COLO668 (cell line): ENCODE results near the gene ROM1.
"Not testable (repeated sequence)": the region's sequence is repeated elsewhere in the genome, so short reads cannot be mapped to it uniquely, and the experiment has no call there.

Source experiments
- DNase-seq: peaks from one replicate; lab custom pipeline; 2025; ENCODE audit not compliant: unreplicated experiment; lab: John Stamatoyannopoulos, UW

The ROM1 gene

GRCh38 chr11:62585356-62585755, 27.7 kb upstream of the ROM1 start:
- not testable (repeated sequence) for DNase-seq

DNA sequence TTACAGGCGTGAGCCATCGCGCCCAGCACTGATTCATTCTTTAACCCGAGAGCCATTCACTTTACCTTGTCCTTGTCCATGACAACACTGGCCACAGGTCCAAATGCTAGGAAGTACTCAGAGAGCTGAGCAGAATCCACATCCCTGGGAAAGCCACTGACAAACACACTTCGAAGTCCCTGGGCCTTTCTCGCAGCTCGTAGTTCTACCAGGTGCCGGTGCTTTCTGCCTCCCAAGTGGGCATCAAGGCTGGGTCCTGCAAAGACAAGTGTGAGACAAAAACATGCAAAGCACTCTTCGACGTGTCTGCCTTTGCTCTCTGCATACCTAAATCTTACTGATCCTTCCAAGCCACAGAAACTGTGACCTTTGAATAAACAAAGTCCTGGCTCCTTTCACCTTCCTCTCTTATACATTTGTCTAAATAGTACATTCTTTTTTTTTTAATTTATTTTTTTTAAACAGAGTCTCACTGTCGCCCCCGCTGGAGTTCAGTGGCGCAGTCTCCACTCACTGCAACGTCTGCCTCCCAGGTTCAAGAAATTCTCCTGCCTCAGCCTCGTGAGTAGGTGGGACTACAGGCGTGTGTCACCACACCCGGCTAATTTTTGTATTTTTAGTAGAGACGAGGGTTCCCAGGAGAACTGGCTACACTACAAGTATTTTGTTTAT, 24.0 kb upstream of the ROM1 start:
- no peak for DNase-seq

DNA sequence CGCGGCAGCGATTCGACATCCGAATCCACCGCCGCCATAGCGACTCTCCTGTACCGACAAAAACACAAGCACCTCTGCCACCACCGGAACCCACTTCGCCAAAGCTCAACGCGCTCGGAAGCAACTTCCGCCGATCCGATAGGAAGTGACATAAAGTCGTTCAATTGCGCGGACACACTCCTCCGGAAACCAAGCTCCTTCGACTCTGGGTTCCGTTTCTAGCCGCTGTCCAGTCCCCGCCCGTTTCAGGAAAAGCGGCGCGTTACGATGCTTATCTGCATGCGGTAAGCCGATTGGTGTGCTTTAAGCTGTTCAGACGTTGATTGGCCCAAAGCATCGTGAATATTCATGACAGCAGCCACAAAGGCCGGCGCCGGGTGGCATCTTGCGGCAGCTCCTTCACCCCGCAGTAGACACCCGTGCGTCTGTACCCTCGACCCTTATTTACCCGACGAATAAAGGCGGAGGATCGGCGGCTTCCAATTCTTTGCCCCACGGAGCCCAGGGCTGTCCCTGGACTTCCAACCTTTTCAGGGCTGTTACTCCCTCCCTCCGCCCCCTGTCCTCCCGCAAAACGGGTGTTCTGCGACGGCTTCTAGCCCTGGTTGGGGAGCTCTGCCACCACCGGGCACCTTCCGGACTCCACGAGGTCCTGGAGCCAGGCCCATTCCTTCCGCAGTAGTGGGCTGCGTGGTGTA, 21.5 kb upstream of the ROM1 start, which contains the start of gene TUT1:
Gene TUT1, minus strand, starts transcription at position 76 of the 698 bp plus-strand sequence. Its CDS starts 38 bp downstream, at position 38.
- DNase-seq = peak; percentile 97

GRCh38 chr11:62592146-62592815, 20.8 kb upstream of the ROM1 start:
- DNase-seq = no peak

DNA sequence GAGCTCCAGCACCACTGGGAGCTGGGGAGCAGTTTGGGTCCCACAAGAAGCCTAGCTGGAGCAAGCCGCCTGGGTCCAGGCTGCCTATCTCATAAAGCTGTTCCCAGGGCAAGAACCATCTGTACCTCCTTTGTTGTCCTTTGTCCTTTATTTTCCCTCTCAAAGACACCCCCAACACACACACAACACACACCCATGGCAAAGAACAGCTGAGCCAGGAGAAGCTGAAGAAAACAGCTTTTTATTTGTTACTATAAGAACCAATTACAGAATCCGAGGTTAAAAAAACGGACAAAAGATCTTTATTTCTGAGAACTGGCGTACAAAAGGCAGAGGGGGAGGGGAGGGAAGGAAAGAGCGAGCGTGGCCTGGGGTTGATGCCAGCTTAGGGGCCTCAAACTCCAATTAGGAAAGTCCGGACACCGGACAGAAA, 20.1 kb upstream of the ROM1 start:
- DNase-seq = no peak

- peak; percentile 76 for DNase-seq
Observed at GRCh38 chr11:62593434-62594044, 19.5 kb upstream of the ROM1 start.

- DNase-seq = no peak
Observed at GRCh38 chr11:62595124-62595523, 17.9 kb upstream of the ROM1 start.

GRCh38 chr11:62599069-62599696, 13.9 kb upstream of the ROM1 start:
- peak; percentile 84 for DNase-seq

DNA sequence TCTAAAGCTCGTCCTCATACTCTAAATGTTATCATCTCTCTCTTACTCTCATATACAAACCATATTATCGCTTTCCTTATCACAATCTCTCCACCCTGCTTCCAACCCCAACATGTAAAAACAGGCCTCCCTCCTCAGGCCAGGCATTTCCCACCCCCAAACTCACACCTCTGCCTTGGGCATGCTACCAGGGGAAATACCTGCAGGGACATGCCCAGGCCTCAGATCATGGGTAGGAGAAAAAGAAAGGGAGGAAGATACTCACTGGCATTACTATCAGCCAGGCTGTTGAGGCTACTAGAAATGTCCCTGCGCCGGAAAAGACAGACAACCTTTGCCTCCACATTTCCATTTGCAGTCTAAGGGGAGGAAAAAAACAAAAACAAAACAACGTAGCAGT, 13.2 kb upstream of the ROM1 start:
- no peak for DNase-seq

GRCh38 chr11:62600367-62601121, 12.5 kb upstream of the ROM1 start:
- DNase-seq = no peak

GRCh38 chr11:62601122-62601371, 12.0 kb upstream of the ROM1 start:
- DNase-seq = peak; percentile 58

GRCh38 chr11:62601372-62602140, 11.5 kb upstream of the ROM1 start, which contains the start of gene MTA2:
Gene MTA2 (minus strand): TSS chr11:62601865. CDS start chr11:62601450, 415 bp downstream.
- DNase-seq = peak; percentile 97

DNA sequence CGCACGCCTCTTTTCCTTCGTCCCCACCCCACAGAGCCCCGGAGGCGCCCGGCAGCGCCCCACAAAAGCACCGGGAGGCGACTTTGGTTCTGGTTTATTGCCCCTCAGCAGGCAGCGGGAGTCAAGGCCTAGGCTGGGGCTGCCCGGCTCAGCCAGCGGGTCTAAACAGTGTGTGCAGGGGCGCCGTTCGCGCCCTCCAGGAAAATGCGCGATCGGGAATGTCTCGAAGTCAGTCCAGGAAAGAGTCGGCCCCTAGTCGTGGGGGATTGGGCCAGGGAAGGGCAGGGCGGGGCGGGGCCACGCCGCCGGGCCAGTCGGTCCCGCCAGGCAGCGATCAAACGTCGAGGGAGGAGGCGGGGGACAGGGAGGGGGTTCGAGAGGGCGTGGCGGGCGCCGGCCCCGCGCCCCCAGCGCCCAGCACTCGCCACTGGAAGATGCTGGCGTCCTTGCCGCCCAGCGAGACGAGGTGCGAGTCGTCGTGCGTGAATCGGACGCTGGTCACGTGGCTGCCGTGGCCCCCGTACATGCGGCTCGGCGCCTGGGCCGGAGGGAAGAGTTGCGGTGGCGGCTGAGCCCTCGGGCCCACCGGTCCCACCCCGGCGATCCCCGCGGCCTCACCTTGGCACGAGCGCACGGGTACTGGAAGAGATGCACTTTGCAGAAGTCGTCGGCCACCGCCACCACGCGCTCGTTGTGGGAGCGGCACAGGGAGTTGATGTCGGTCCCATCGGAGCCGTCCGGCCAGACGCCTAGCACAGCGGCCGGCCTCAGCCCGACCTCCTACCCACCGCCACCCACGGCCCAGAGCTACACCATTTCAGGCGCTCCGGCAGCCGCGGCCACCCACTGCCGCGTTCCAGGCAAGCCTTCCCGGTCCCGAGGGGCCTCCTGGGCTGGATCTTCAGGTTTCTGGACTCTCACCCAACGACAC, 10.7 kb upstream of the ROM1 start:
- DNase-seq = peak; percentile 84

DNA sequence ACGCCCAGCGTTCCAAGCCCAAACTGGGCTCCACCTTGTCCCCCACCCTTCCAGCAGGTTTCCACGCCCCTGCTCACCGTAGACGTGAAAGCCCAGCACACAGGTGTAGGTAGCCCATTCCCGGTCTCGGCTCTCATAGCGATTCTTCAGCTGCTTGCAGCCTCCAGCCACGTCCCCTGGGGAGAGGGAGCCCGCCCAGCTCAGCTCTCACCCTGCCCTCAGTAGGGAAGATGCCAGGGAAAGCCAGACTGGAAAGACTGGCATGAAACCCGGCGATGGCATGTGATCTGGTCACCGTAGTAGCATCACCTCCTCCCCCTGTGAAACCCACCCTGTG, 10.0 kb upstream of the ROM1 start:
- peak; percentile 44 for DNase-seq

DNA sequence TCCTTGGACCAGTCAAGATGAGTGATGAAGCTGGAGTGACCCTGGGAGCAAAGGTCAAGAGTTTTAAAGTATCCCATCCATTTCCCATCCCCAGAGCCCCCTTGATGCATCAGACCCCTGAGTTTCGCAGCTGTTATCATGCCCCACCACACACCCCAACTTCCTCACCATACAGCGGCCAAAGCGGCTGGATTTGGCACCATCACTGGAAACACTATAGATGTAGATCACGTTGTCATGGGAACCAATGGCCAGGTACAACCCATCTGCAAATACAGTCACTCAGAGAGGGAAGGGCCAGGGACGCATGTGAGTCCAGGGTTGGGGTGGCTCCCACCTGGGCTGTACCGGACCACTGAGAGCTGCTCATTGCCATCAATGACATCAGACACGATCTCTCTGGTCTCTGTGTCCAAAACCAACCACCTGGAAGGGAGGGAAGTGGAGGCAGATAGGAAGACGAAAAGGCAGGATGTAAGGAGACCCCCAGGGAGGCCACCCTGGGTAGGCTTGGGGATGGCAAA, 9.2 kb upstream of the ROM1 start:
- no peak for DNase-seq

DNA sequence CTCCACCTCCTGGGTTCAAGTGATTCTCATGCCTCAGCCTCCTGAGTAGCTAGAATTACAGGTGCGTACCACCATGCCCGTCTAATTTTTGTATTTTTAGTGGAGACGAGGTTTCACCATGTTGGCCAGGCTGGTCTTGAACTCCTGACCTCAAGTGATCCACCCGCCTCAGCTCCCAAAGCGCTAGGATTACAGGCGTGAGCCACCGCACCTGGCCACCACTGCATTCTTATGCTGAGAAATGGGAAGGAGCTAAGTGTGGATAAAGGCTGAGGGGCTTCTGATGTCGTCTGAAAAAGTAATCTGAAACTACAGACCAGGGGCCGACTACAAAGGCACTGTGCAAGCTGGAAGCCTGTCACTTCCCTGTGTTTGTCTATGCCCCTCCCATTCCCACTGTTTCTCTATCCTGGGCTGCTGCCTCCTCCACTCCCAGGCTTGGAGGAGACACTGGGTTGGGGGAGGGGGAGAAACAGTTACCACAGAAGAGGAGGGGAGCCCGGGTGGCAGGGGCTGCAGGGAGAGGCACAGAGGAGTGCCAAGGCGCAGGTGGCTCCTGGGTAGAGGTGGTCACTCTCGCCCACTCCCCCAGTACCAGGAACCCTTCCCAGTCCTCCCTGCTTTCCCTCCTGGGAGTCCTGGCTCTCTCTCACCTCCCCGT, 8.5 kb upstream of the ROM1 start:
- DNase-seq = no peak

- DNase-seq = no peak
Observed at GRCh38 chr11:62605467-62605866, 7.6 kb upstream of the ROM1 start.

DNA sequence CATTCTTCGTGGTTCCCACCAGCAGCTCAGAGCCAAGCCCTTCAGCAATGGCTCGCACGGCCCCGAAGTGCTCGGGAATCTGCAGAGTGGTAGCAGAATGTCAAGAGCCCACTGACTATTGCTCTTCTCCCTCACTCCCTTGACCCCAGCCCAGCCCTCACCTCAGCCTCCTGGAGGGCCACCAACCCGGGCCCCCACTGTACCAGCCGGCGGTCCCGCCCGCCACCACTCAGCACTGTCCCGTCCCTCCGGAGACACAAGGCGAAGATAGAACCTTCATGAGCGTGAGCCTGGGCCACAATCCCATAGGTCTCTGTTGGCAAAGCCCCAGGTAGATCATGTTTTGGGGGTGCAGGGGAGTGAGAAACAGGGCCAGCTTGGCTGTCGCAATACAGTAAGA, 7.2 kb upstream of the ROM1 start:
- no peak for DNase-seq
